Activated naive CD8-positive, alpha-beta T cell treated with anti-CD3 and anti-CD28 coated beads, Interleukin-2, amount 10 ng/mL, durations not matched to agents 7 days and 5 days (primary cell): ENCODE data around the gene RSBN1. TPM values are rescaled to one million over a fixed set of nuclear protein-coding genes. Genes with fewer than 3 reads are reported as not detected.
A peak's percentile ranks its signal among the peaks of the same experiment; 100 is the strongest.
"Not testable (repeated sequence)": the region's sequence is repeated elsewhere in the genome, so short reads cannot be mapped to it uniquely, and the experiment has no call there.

Source experiments
- ATAC-seq: fragments of 150-1000 bp; cut with Tn5 transposase; one replicate; pipeline ENCODE4 v1.10.0; 2021; ENCODE audit warnings: low read depth, moderate library complexity
- POLR2A ChIA-PET: fragments of 350-600 bp; sonication (Branson Sonifier 250); formaldehyde crosslinking; loops from one replicate; lab custom pipeline; 2021; ENCODE audit warnings: antibody characterized with exemption; lab: Charles Lee
- DNase-seq: peaks from one replicate; pipeline ENCODE4 v3.0.0; 2021
- H3K27ac Mint-ChIP-seq: one replicate; pipeline ENCODE4 v1.8.0; 2022; ENCODE audit warnings: mild to moderate bottlenecking, mixed read lengths
- H3K27me3 Mint-ChIP-seq: one replicate; pipeline ENCODE4 v1.8.0; 2022; ENCODE audit warnings: mild to moderate bottlenecking, moderate library complexity, mixed read lengths
- H3K36me3 Mint-ChIP-seq: one replicate; pipeline ENCODE4 v1.8.0; 2021; ENCODE audit warnings: mild to moderate bottlenecking, mixed read lengths
- H3K4me1 Mint-ChIP-seq: one replicate; pipeline ENCODE4 v1.8.0; 2021; ENCODE audit warnings: mixed read lengths
- H3K4me3 Mint-ChIP-seq: one replicate; pipeline ENCODE4 v1.8.0; 2022; ENCODE audit warnings: mild to moderate bottlenecking, moderate library complexity, mixed read lengths
- H3K9me3 Mint-ChIP-seq: one replicate; pipeline ENCODE4 v1.8.0; 2021; ENCODE audit warnings: mixed read lengths
- total RNA-seq, 2 experiments: library from RNA; stranded (reverse); gene quantifications; one replicate each; pipeline ENCODE4 v1.2.3, GENCODE V29; 2021

RSBN1 gene
- total RNA-seq, 2 experiments from 2014 or later, result 32.7 to 37.0 TPM

- Mint-ChIP-seq H3K4me1 (peaks cover 11% of the 10 kb centered on the region), H3K27ac (no peak overlapping the region), H3K36me3 (peaks cover 23% of the 10 kb centered on the region), H3K4me3 (no peak overlapping the region), H3K9me3 (no peaks in the 10 kb centered on the region), H3K27me3 (no peaks in the 10 kb centered on the region)
- ATAC-seq (no peak), DNase-seq (no peak)
- POLR2A ChIA-PET, result no interaction called here
Measured at GRCh38 chr1:113744114-113744513, 68.2 kb downstream of the RSBN1 start.

GRCh38 chr1:113742515-113742914 is 69.8 kb downstream of the RSBN1 start:
- peak; percentile 99 for ATAC-seq
- H3K9me3 Mint-ChIP-seq, result no peaks in the 10 kb centered on the region
- H3K4me3 Mint-ChIP-seq, result peak overlapping the region; percentile 50
- H3K27ac Mint-ChIP-seq, result peak overlapping the region; percentile 81
- DNase-seq, result no peak
- H3K27me3 Mint-ChIP-seq, result no peaks in the 10 kb centered on the region
- H3K4me1 Mint-ChIP-seq, result peaks cover 11% of the 10 kb centered on the region
- peaks cover 28% of the 10 kb centered on the region for H3K36me3 Mint-ChIP-seq
- POLR2A ChIA-PET, result interaction anchor here (0.9 kb wide), 1 partner anchor 70 kb away, joined by 3 read pairs; the partner anchor contains the start of gene RSBN1

GRCh38 chr1:113734357-113735055 is 77.8 kb downstream of the RSBN1 start:
- ATAC-seq, result no peak
- H3K36me3 Mint-ChIP-seq, result peaks cover 44% of the 10 kb centered on the region

GRCh38 chr1:113732802-113733201 is 79.5 kb downstream of the RSBN1 start:
- H3K27me3 Mint-ChIP-seq, result no peaks in the 10 kb centered on the region
- H3K36me3 Mint-ChIP-seq, result peaks cover 49% of the 10 kb centered on the region
- H3K4me1 Mint-ChIP-seq, result peaks cover 8% of the 10 kb centered on the region
- POLR2A ChIA-PET, result no interaction called here
- no peak overlapping the region for H3K27ac Mint-ChIP-seq
- ATAC-seq (no peak), DNase-seq (no peak)
- H3K4me3 Mint-ChIP-seq, result no peak overlapping the region
- H3K9me3 Mint-ChIP-seq, result no peaks in the 10 kb centered on the region

More at GRCh38 chr1:113734357-113735055, 77.8 kb downstream of the RSBN1 start:
- H3K27me3 Mint-ChIP-seq, result no peaks in the 10 kb centered on the region
- no peaks in the 10 kb centered on the region for H3K9me3 Mint-ChIP-seq
- H3K4me1 Mint-ChIP-seq, result peaks cover 8% of the 10 kb centered on the region
- POLR2A ChIA-PET, result no interaction called here
- DNase-seq, result no peak
- no peak overlapping the region for H3K27ac Mint-ChIP-seq
- H3K4me3 Mint-ChIP-seq, result no peak overlapping the region

GRCh38 chr1:113721010-113721409 is 91.3 kb downstream of the RSBN1 start:
- no peak for ATAC-seq
- Mint-ChIP-seq H3K4me3 (no peak overlapping the region), H3K4me1 (peaks cover under 1% of the 10 kb centered on the region), H3K36me3 (peaks cover 72% of the 10 kb centered on the region), H3K27me3 (no peaks in the 10 kb centered on the region), H3K9me3 (peaks cover 24% of the 10 kb centered on the region), H3K27ac (no peak overlapping the region)
- DNase-seq, result no peak
- POLR2A ChIA-PET, result no interaction called here

GRCh38 chr1:113718621-113719020 is 93.7 kb downstream of the RSBN1 start:
- H3K4me1 Mint-ChIP-seq, H3K27ac Mint-ChIP-seq, POLR2A ChIA-PET, ATAC-seq, H3K27me3 Mint-ChIP-seq, H3K4me3 Mint-ChIP-seq, DNase-seq: not testable (repeated sequence)
- peaks cover 26% of the 10 kb centered on the region for H3K9me3 Mint-ChIP-seq
- peaks cover 74% of the 10 kb centered on the region for H3K36me3 Mint-ChIP-seq

GRCh38 chr1:113717506-113717905 is 94.8 kb downstream of the RSBN1 start:
- ATAC-seq, H3K27me3 Mint-ChIP-seq, DNase-seq, H3K27ac Mint-ChIP-seq, POLR2A ChIA-PET, H3K4me1 Mint-ChIP-seq, H3K4me3 Mint-ChIP-seq: not testable (repeated sequence)
- peaks cover 69% of the 10 kb centered on the region for H3K36me3 Mint-ChIP-seq
- H3K9me3 Mint-ChIP-seq, result peaks cover 26% of the 10 kb centered on the region

GRCh38 chr1:113714606-113715269 is 97.5 kb downstream of the RSBN1 start:
- ATAC-seq (no peak), DNase-seq (no peak)
- POLR2A ChIA-PET, result no interaction called here
- H3K4me3 Mint-ChIP-seq, result no peak overlapping the region
- no peak overlapping the region for H3K27ac Mint-ChIP-seq
- H3K9me3 Mint-ChIP-seq, result peaks cover 16% of the 10 kb centered on the region
- peaks cover 53% of the 10 kb centered on the region for H3K36me3 Mint-ChIP-seq
- H3K4me1 Mint-ChIP-seq, result peaks cover 3% of the 10 kb centered on the region
- no peaks in the 10 kb centered on the region for H3K27me3 Mint-ChIP-seq

Other genes with a start within 250 kb of the RSBN1 start
- 10 to 100 TPM; 19.2 to 22.6 TPM for gene PHTF1, start 53.0 kb downstream of the RSBN1 start, total RNA-seq
- gene PTPN22, start 59.2 kb upstream of the RSBN1 start, total RNA-seq, result 10 to 100 TPM; 74.1 to 82.9 TPM
- gene BCL2L15, start 75.1 kb upstream of the RSBN1 start, total RNA-seq, result 1 to 10 TPM; 1.1 to 2.9 TPM
- 10 to 100 TPM; 53.9 to 60.5 TPM for gene AP4B1, start 92.3 kb upstream of the RSBN1 start, total RNA-seq
- 10 to 100 TPM; 13.4 to 14.3 TPM for gene DCLRE1B, start 92.8 kb upstream of the RSBN1 start, total RNA-seq
- 10 to 100 TPM; 93.0 to 99.4 TPM for gene HIPK1, start 116.8 kb upstream of the RSBN1 start, total RNA-seq
- under 1 TPM; 0.45 to 0.64 TPM for gene OLFML3, start 167.0 kb upstream of the RSBN1 start, total RNA-seq